ENCODE measurements around the gene MACROD1.

- TF ChIP-seq, protein P1, sequence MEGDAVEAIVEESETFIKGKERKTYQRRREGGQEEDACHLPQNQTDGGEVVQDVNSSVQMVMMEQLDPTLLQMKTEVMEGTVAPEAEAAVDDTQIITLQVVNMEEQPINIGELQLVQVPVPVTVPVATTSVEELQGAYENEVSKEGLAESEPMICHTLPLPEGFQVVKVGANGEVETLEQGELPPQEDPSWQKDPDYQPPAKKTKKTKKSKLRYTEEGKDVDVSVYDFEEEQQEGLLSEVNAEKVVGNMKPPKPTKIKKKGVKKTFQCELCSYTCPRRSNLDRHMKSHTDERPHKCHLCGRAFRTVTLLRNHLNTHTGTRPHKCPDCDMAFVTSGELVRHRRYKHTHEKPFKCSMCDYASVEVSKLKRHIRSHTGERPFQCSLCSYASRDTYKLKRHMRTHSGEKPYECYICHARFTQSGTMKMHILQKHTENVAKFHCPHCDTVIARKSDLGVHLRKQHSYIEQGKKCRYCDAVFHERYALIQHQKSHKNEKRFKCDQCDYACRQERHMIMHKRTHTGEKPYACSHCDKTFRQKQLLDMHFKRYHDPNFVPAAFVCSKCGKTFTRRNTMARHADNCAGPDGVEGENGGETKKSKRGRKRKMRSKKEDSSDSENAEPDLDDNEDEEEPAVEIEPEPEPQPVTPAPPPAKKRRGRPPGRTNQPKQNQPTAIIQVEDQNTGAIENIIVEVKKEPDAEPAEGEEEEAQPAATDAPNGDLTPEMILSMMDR (IDR thresholded peaks at IDR 0.05), result no peak
- TF ChIP-seq POLR2A (IDR thresholded peaks at IDR 0.05), result no peak
These were observed 87.0 kb downstream of the MACROD1 start for GRCh38 chr11:64078905-64079304.
